Esophagus squamous epithelium (tissue), 4 donors: ENCODE measurements around the gene RRBP1.

ENCODE experiments used
- CTCF ChIP-seq, 6 experiments: fragments of 450-650 bp in 4 of 6; fragments of 200-600 bp in 2 of 6; sonication (generic) in 2 of 6; IDR thresholded peaks; one replicate each; pipeline ENCODE4 v1.5.1; 2016 to 2019; ENCODE audit warnings: antibody characterized with exemption in 6 of 6, mild to moderate bottlenecking in 4 of 6, moderate library complexity in 4 of 6
- POLR2A ChIP-seq, 4 donors: fragments of 450-650 bp; IDR thresholded peaks; one replicate each; pipeline ENCODE4 v1.6.1; 2017; ENCODE audit warnings: antibody characterized with exemption in 4 of 4, mild to moderate bottlenecking in 4 of 4, moderate library complexity in 3 of 4

- TF ChIP-seq CTCF (IDR thresholded peaks at IDR 0.05): no peak
- no peak for TF ChIP-seq POLR2A (IDR thresholded peaks at IDR 0.05)
Measured at GRCh38 chr20:17650301-17651128, 31.5 kb downstream of the RRBP1 start.
